Activated CD4-positive, alpha-beta T cell treated with anti-CD3 and anti-CD28 coated beads, Interleukin-2, amount 50 U/mL, for 24 hours (primary cell): ENCODE results near the gene PRKN.
A peak's percentile ranks its signal among the peaks of the same experiment; 100 is the strongest.

ENCODE experiments used
- DNase-seq, 2 donors: peaks; one replicate each; pipeline ENCODE4 v3.0.0-alpha.2; 2020; ENCODE audit warnings: low read depth in 1 of 2, low spot score in 1 of 2

PRKN gene

GRCh38 chr6:161372422-161372793 lies 1355.2 kb downstream of the PRKN start:
- no peak for DNase-seq

GRCh38 chr6:161370880-161371279 lies 1356.7 kb downstream of the PRKN start:
- peak; percentile 36 to 54 for DNase-seq

- DNase-seq: no peak
These were observed 1358.2 kb downstream of the PRKN start for GRCh38 chr6:161369339-161369738.

- no peak for DNase-seq
These were observed 1359.1 kb downstream of the PRKN start for GRCh38 chr6:161368514-161368913.

- DNase-seq: no peak
These were observed 1360.1 kb downstream of the PRKN start for GRCh38 chr6:161367472-161367871.

GRCh38 chr6:161366301-161366923 lies 1361.2 kb downstream of the PRKN start:
- no peak for DNase-seq

- DNase-seq: no peak
These were observed 1361.9 kb downstream of the PRKN start for GRCh38 chr6:161365633-161366032.

- no peak for DNase-seq
These were observed 1364.3 kb downstream of the PRKN start for GRCh38 chr6:161363286-161363685.

- no peak for DNase-seq
These were observed 1365.3 kb downstream of the PRKN start for GRCh38 chr6:161362266-161362665.

- DNase-seq: no peak
These were observed 1366.0 kb downstream of the PRKN start for GRCh38 chr6:161361529-161361928.

- no peak for DNase-seq
These were observed 1367.0 kb downstream of the PRKN start for GRCh38 chr6:161360520-161360919.

GRCh38 chr6:161359618-161359945 lies 1368.0 kb downstream of the PRKN start:
- DNase-seq: no peak

GRCh38 chr6:161356167-161356854 lies 1371.3 kb downstream of the PRKN start:
- no peak for DNase-seq

- DNase-seq: no peak
These were observed 1371.9 kb downstream of the PRKN start for GRCh38 chr6:161355696-161356095.

GRCh38 chr6:161354956-161355355 lies 1372.6 kb downstream of the PRKN start:
- DNase-seq: no peak

GRCh38 chr6:161354276-161354840 lies 1373.2 kb downstream of the PRKN start:
- no peak for DNase-seq

GRCh38 chr6:161353208-161353613 lies 1374.4 kb downstream of the PRKN start:
- no peak for DNase-seq

- no peak for DNase-seq
These were observed 1375.7 kb downstream of the PRKN start for GRCh38 chr6:161351858-161352257.

GRCh38 chr6:161349886-161350285 lies 1377.7 kb downstream of the PRKN start:
- DNase-seq: no peak

GRCh38 chr6:161348628-161348994 lies 1379.0 kb downstream of the PRKN start:
- no peak for DNase-seq

GRCh38 chr6:161347988-161348627 lies 1379.5 kb downstream of the PRKN start:
- no peak for DNase-seq

GRCh38 chr6:161347125-161347524 lies 1380.4 kb downstream of the PRKN start:
- no peak for DNase-seq
